H1 (cell line): ENCODE data around the gene CDKN3. TPM values are rescaled to one million over a fixed set of nuclear protein-coding genes. Genes with fewer than 3 reads are reported as not detected.
A peak's percentile ranks its signal among the peaks of the same experiment; 100 is the strongest.

Experiments
- CTCF ChIA-PET: fragments of 300-600 bp; sonication (Branson Sonifier 250); formaldehyde crosslinking; loops from one replicate; lab custom pipeline; 2021; ENCODE audit not compliant: partially characterized antibody; lab: Charles Lee
- POLR2A ChIA-PET: fragments of 300-600 bp; sonication (Branson Sonifier 250); formaldehyde crosslinking; loops from one replicate; lab custom pipeline; 2021; ENCODE audit warnings: inconsistent platforms; ENCODE audit not compliant: partially characterized antibody; lab: Charles Lee
- DNase-seq, 2 experiments: peaks; one replicate each; pipeline versions ENCODE4 v3.0.0 to v3.0.0-alpha.2; 2010 to 2022; ENCODE audit warnings: low spot score in 2 of 2, low read depth in 1 of 2, mixed read lengths in 1 of 2
- FAIRE-seq: peaks from 2 replicates; lab custom pipeline; 2011; peaks lifted over from hg19 to GRCh38; lab: Jason Lieb, UNC
- H2AFZ ChIP-seq: 2 replicates; pipeline ENCODE4 v1.8.1; 2012; ENCODE audit warnings: low read length, inconsistent platforms
- H2AK5ac ChIP-seq: 2 replicates; pipeline ENCODE4 v1.6.1; 2013; ENCODE audit warnings: low read depth, low read length
- H2BK120ac ChIP-seq: replicated peaks from 2 replicates; pipeline ENCODE3; 2013; ENCODE audit warnings: low read depth, low read length, inconsistent platforms
- H2BK12ac ChIP-seq: 2 replicates; pipeline ENCODE4 v1.6.1; 2013; ENCODE audit warnings: low read depth, low read length
- H2BK15ac ChIP-seq: 2 replicates; pipeline ENCODE4 v1.6.1; 2013; ENCODE audit warnings: low read length
- H2BK20ac ChIP-seq: 2 replicates; pipeline ENCODE4 v1.6.1; 2013; ENCODE audit warnings: low read length
- H2BK5ac ChIP-seq: 2 replicates; pipeline ENCODE4 v1.6.1; 2013; ENCODE audit warnings: low read depth, low read length
- H3K14ac ChIP-seq: 2 replicates; pipeline ENCODE4 v1.6.1; 2013; ENCODE audit warnings: inconsistent platforms; ENCODE audit not compliant: insufficient read length
- H3K18ac ChIP-seq: 2 replicates; pipeline ENCODE4 v1.6.1; 2013; ENCODE audit warnings: low read length; ENCODE audit errors: extremely low read depth
- H3K23ac ChIP-seq: 2 replicates; pipeline ENCODE4 v1.6.1; 2013; ENCODE audit warnings: inconsistent platforms; ENCODE audit not compliant: insufficient read length
- H3K23me2 ChIP-seq: 2 replicates; pipeline ENCODE4 v1.6.1; 2013; ENCODE audit warnings: low read depth, low read length
- H3K27ac ChIP-seq: 2 replicates; pipeline ENCODE4 v1.6.1; 2011; ENCODE audit warnings: low read depth, low read length, inconsistent platforms
- H3K27me3 ChIP-seq, 4 experiments: replicated peaks in 1 of 4; 1 replicate in 1 of 4; 2 replicates in 3 of 4; pipeline versions ENCODE4 v1.6.1 to v1.8.1; 2011 to 2013; ENCODE audit warnings: low read length in 3 of 4, mild to moderate bottlenecking in 3 of 4, inconsistent platforms in 2 of 4, mixed read lengths in 2 of 4, moderate library complexity in 1 of 4; ENCODE audit not compliant: control insufficient read depth in 3 of 4, insufficient read depth in 3 of 4; ENCODE audit errors: extremely low read depth in 1 of 4
- H3K36me3 ChIP-seq, 4 experiments: 2 replicates each; pipeline versions ENCODE4 v1.6.1 to v1.8.1; 2011 to 2013; ENCODE audit warnings: mild to moderate bottlenecking in 4 of 4, low read length in 3 of 4, moderate library complexity in 2 of 4, control low read depth in 1 of 4, inconsistent platforms in 1 of 4; ENCODE audit not compliant: insufficient read depth in 4 of 4, control insufficient read depth in 2 of 4
- H3K4ac ChIP-seq: replicated peaks from 2 replicates; pipeline ENCODE3; 2013; ENCODE audit warnings: low read length, low read depth, mixed read lengths, inconsistent platforms; ENCODE audit not compliant: insufficient read length
- H3K4me1 ChIP-seq, 4 experiments: replicated peaks in 1 of 4; 1 replicate in 1 of 4; 2 replicates in 3 of 4; pipeline versions ENCODE4 v1.6.1 to v1.8.1; 2011 to 2013; ENCODE audit warnings: low read length in 3 of 4, inconsistent platforms in 2 of 4, mixed read lengths in 1 of 4; ENCODE audit not compliant: insufficient read depth in 4 of 4, control insufficient read depth in 3 of 4
- H3K4me2 ChIP-seq, 2 experiments: 2 replicates each; pipeline versions ENCODE4 v1.6.1 to v1.8.1; 2011 to 2013; ENCODE audit warnings: low read depth in 2 of 2, low read length in 2 of 2, control low read depth in 1 of 2, inconsistent platforms in 1 of 2, mild to moderate bottlenecking in 1 of 2; ENCODE audit not compliant: insufficient read depth in 1 of 2
- H3K4me3 ChIP-seq, 4 experiments: fragments of 200-600, 300-600 bp in 1 of 4; sonication (generic), shearing (Covaris generic), sonication (Bioruptor Twin) in 1 of 4; 2 replicates each; pipeline versions ENCODE4 v1.5.1 to v1.8.1; 2011 to 2016; ENCODE audit warnings: low read length in 4 of 4, low read depth in 3 of 4, control low read depth in 2 of 4, inconsistent platforms in 2 of 4, mild to moderate bottlenecking in 2 of 4, mixed read lengths in 1 of 4, moderate library complexity in 1 of 4; ENCODE audit not compliant: insufficient read depth in 2 of 4; ENCODE audit errors: extremely low read depth in 1 of 4
- H3K56ac ChIP-seq: replicated peaks from 2 replicates; pipeline ENCODE3; 2013; ENCODE audit warnings: low read depth, mild to moderate bottlenecking, mixed read lengths, low read length, inconsistent platforms; ENCODE audit not compliant: insufficient read length
- H3K79me1 ChIP-seq: 2 replicates; pipeline ENCODE4 v1.6.1; 2013; ENCODE audit warnings: low read depth, low read length, control low read depth
- H3K79me2 ChIP-seq, 2 experiments: 2 replicates each; pipeline versions ENCODE4 v1.6.1 to v1.8.1; 2012 to 2013; ENCODE audit warnings: low read length in 2 of 2, mild to moderate bottlenecking in 2 of 2, inconsistent platforms in 1 of 2; ENCODE audit not compliant: insufficient read depth in 2 of 2, control insufficient read depth in 1 of 2
- H3K9ac ChIP-seq, 4 experiments: replicated peaks in 1 of 4; 1 replicate in 1 of 4; 2 replicates in 3 of 4; pipeline versions ENCODE4 v1.6.1 to v1.8.1; 2011 to 2013; ENCODE audit warnings: low read depth in 3 of 4, low read length in 3 of 4, control low read depth in 2 of 4, mild to moderate bottlenecking in 2 of 4, moderate library complexity in 2 of 4, inconsistent platforms in 1 of 4; ENCODE audit errors: extremely low read depth in 1 of 4
- H3K9me3 ChIP-seq, 2 experiments: 2 replicates each; pipeline versions ENCODE4 v1.6.1 to v1.8.1; 2012 to 2013; ENCODE audit warnings: mild to moderate bottlenecking in 2 of 2, moderate library complexity in 2 of 2, control low read depth in 1 of 2, inconsistent platforms in 1 of 2, low read depth in 1 of 2, low read length in 1 of 2, mixed read lengths in 1 of 2; ENCODE audit not compliant: insufficient read depth in 2 of 2
- H4K20me1 ChIP-seq, 2 experiments: replicated peaks in 1 of 2; 2 replicates each; pipeline versions ENCODE3 to v1.8.1; 2011 to 2013; ENCODE audit warnings: inconsistent platforms in 2 of 2, low read length in 2 of 2, mild to moderate bottlenecking in 1 of 2; ENCODE audit not compliant: insufficient read depth in 2 of 2, control insufficient read depth in 1 of 2
- H4K5ac ChIP-seq: 2 replicates; pipeline ENCODE4 v1.6.1; 2013; ENCODE audit warnings: low read length, low read depth, mixed read lengths, inconsistent platforms; ENCODE audit not compliant: insufficient read length
- H4K8ac ChIP-seq: 2 replicates; pipeline ENCODE4 v1.8.0; 2013; ENCODE audit warnings: mild to moderate bottlenecking, moderate library complexity, low read length, inconsistent platforms; ENCODE audit not compliant: insufficient read depth; ENCODE audit errors: extremely low read depth
- H4K91ac ChIP-seq: replicated peaks from 2 replicates; pipeline ENCODE3; 2013; ENCODE audit warnings: low read length, mixed read lengths, inconsistent platforms; ENCODE audit not compliant: insufficient read length
- BCL11A ChIP-seq, 2 experiments: IDR thresholded peaks; one replicate each; pipeline ENCODE4 v1.6.1; 2011; ENCODE audit warnings: low read depth in 2 of 2, low read length in 2 of 2, mild to moderate bottlenecking in 2 of 2
- JUN ChIP-seq: IDR thresholded peaks from 2 replicates; pipeline ENCODE4 v1.6.1; 2011; ENCODE audit warnings: low read depth, mild to moderate bottlenecking, improper control_type of control experiment, low read length
- SIRT6 ChIP-seq: IDR thresholded peaks from one replicate; pipeline ENCODE4 v1.7.1; 2012; ENCODE audit warnings: low read length, inconsistent platforms
- SUZ12 ChIP-seq: fragments of 200-600 bp; sonication (generic); IDR thresholded peaks from 2 replicates; pipeline ENCODE4 v1.6.1; 2012; ENCODE audit warnings: mild to moderate bottlenecking, inconsistent platforms, low read length, moderate library complexity, mixed read lengths
- TEAD4 ChIP-seq: IDR thresholded peaks from 2 replicates; pipeline ENCODE4 v1.6.1; 2012; ENCODE audit warnings: low read depth, low read length, inconsistent platforms, mixed read lengths
- WGBS, 2 experiments: shearing (Covaris generic) in 1 of 2; methylation state at CpG; one replicate each; pipeline versions ENCODE4 v1.1.6 to v1.1.7; 2013 to 2015; ENCODE audit warnings: low lambda C conversion rate in 2 of 2, mixed read lengths in 2 of 2, inconsistent platforms in 1 of 2, low coverage in 1 of 2, missing lambda C conversion rate in 1 of 2; ENCODE audit not compliant: insufficient replicate concordance in 2 of 2, insufficient coverage in 1 of 2, insufficient read length in 1 of 2; ENCODE audit errors: extremely low coverage in 1 of 2, missing lambda C conversion rate in 1 of 2; 5-methylcytosine and 5-hydroxymethylcytosine counted together
- polyA plus RNA-seq, 7 experiments: library from polyadenylated mRNA; depleted of rRNA in 3 of 7; stranded (reverse) in 5 of 7; unstranded in 2 of 7; fragments of >200 nt in 5 of 7; fragments of 200-250 nt in 2 of 7; gene quantifications; 1 replicate in 5 of 7; 2 replicates in 1 of 7; 4 replicates in 1 of 7; pipeline versions ENCODE4 v1.2.1 to v1.2.3, GENCODE V29; 2011 to 2013; ENCODE audit warnings: missing spikeins in 2 of 7, mixed read lengths in 2 of 7
- total RNA-seq: library from RNA; stranded (reverse); fragmentation: NEBNext Ultra II Directional; extraction: Animal tissue kit (Norgen Biotek cat#: 25700); gene quantifications from 2 replicates; pipeline ENCODE4 v1.2.1, GENCODE V29; 2021

Gene CDKN3
- total and polyA plus RNA-seq, 2 of the 8 experiments (the other 6 are each of a cell fraction or from before 2014, with no cell fraction given), result 43.5 to 48.3 TPM

DNA sequence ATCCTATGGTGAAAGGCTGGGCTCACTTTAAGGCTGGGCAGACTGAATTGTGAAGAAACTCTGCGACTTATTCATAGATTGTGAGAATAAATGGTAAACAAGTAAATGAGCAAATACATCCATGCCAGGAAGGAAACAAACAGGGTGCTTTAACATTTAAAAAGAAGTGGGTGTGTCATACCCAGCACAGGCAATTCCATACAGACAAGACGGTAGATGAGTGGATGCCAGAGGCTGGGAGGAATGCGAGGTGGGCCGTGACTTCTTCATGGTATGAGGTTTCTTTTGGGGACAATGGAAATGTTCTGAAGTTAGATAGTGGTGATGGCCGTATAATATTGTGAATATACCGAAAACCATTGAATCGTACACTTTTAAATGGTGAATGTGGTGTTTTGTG lies 49.8 kb upstream of the CDKN3 start:
- no peak overlapping the region for H4K91ac ChIP-seq
- H3K4me1 ChIP-seq, result peaks cover 0 to 9% (median 6%) of the 10 kb centered on the region in 4 experiments; a peak in 5 of 7 replicates
- H2BK5ac ChIP-seq, result no peak overlapping the region
- H2AK5ac ChIP-seq, result no peak overlapping the region
- no peak overlapping the region for H3K14ac ChIP-seq
- no peaks in the 10 kb centered on the region for H3K79me1 ChIP-seq
- no peak overlapping the region for H3K4ac ChIP-seq
- TF ChIP-seq BCL11A (IDR thresholded peaks at IDR 0.05; ENCODE audit: low read depth in 2 of 2, low read length in 2 of 2) (no peak), JUN (no peak), SUZ12 (no peak), SIRT6 (no peak), TEAD4 (0 out of 2 replicates have a peak, but pooled peaks have one; percentile 20)
- H2AFZ ChIP-seq, result no peak overlapping the region
- ChIA-PET POLR2A (interaction anchor here (1.2 kb wide), 2 partner anchors 128 to 390 kb away, joined by 3 read pairs; partner anchors contain the start of gene BMP4), CTCF (interaction anchor here (0.8 to 3.9 kb wide), 43 partner anchors 8 to 1167 kb away, joined by 3 to 26 read pairs (median 5); partner anchors contain the start of genes BMP4 and CDKN3)
- no peaks in the 10 kb centered on the region for H4K20me1 ChIP-seq
- H2BK15ac ChIP-seq, result no peak overlapping the region
- no peak overlapping the region for H2BK120ac ChIP-seq
- no peaks in the 10 kb centered on the region for H3K23me2 ChIP-seq
- FAIRE-seq (no peak), DNase-seq (no peak)
- H3K36me3 ChIP-seq, result no peaks in the 10 kb centered on the region
- no peaks in the 10 kb centered on the region for H3K79me2 ChIP-seq
- no peak overlapping the region for H3K56ac ChIP-seq
- H4K5ac ChIP-seq, result no peak overlapping the region
- H3K9ac ChIP-seq, result no peak overlapping the region
- H2BK12ac ChIP-seq, result no peak overlapping the region
- no peak overlapping the region for H3K23ac ChIP-seq
- H3K4me2 ChIP-seq, result no peak overlapping the region
- no peak overlapping the region for H3K27ac ChIP-seq
- H3K4me3 ChIP-seq, result no peak overlapping the region
- 71% methylated on average over 7 of the region's 7 CpGs; no CpG with 5 or more reads in 1 of the 2 experiments for WGBS, 2 experiments
- no peak overlapping the region for H2BK20ac ChIP-seq
- no peak overlapping the region for H3K18ac ChIP-seq
- no peaks in the 10 kb centered on the region for H3K9me3 ChIP-seq
- H4K8ac ChIP-seq, result no peak overlapping the region
- no peaks in the 10 kb centered on the region for H3K27me3 ChIP-seq
